COLO668 (cell line): Measurements from ENCODE around the gene BSG.

Source experiments
- DNase-seq: peaks from one replicate; lab custom pipeline; 2025; ENCODE audit not compliant: unreplicated experiment; lab: John Stamatoyannopoulos, UW

Gene BSG

GRCh38 chr19:539429-540030, 32.9 kb upstream of the BSG start:
- no peak for DNase-seq

- DNase-seq, result no peak
Observed at GRCh38 chr19:540867-541637, 31.3 kb upstream of the BSG start.

GRCh38 chr19:541699-542098, 30.7 kb upstream of the BSG start:
- DNase-seq, result no peak

- DNase-seq, result no peak
Observed at GRCh38 chr19:542173-542866, 30.1 kb upstream of the BSG start.

- DNase-seq, result no peak
Observed at GRCh38 chr19:543910-544608, 28.3 kb upstream of the BSG start, which contains the start of gene GZMM. GZMM (plus strand) TSS chr19:544053; CDS start chr19:544072, 19 bp downstream.

- no peak for DNase-seq
Observed at GRCh38 chr19:547117-547516, 25.3 kb upstream of the BSG start.

GRCh38 chr19:547836-548720, 24.3 kb upstream of the BSG start:
- DNase-seq, result peak; percentile 8

- peak; percentile 18 for DNase-seq
Observed at GRCh38 chr19:548886-549830, 23.2 kb upstream of the BSG start.

- DNase-seq, result no peak
Observed at GRCh38 chr19:554817-555216, 17.6 kb upstream of the BSG start.

- DNase-seq, result no peak
Observed at GRCh38 chr19:555474-555808, 17.0 kb upstream of the BSG start.

GRCh38 chr19:556611-557382, 15.6 kb upstream of the BSG start:
- DNase-seq, result peak; percentile 44

GRCh38 chr19:558770-559439, 13.5 kb upstream of the BSG start:
- no peak for DNase-seq

- DNase-seq, result no peak
Observed at GRCh38 chr19:560121-560520, 12.3 kb upstream of the BSG start.

- no peak for DNase-seq
Observed at GRCh38 chr19:566403-566802, 6.0 kb upstream of the BSG start.

GRCh38 chr19:566844-567243, 5.6 kb upstream of the BSG start:
- DNase-seq, result no peak

GRCh38 chr19:567296-567900, 5.0 kb upstream of the BSG start:
- DNase-seq, result no peak

- DNase-seq, result no peak
Observed at GRCh38 chr19:570251-570686, 2.1 kb upstream of the BSG start.
